Loucy (cell line): ENCODE measurements around the gene FAT1.

ENCODE experiments used
- CTCF ChIP-seq: fragments of 200-600 bp; sonication (generic); conservative IDR thresholded peaks from 2 replicates; pipeline ENCODE4 v1.5.1; 2014; ENCODE audit warnings: mild to moderate bottlenecking, antibody characterized with exemption, low read length
- EZH2phosphoT487 ChIP-seq: fragments of 200-600 bp; IDR thresholded peaks from 2 replicates; pipeline ENCODE4 v1.6.1; 2018; ENCODE audit warnings: antibody characterized with exemption, mild to moderate bottlenecking, moderate library complexity, borderline replicate concordance

GRCh38 chr4:186770481-186771175 is 47.0 kb upstream of the FAT1 start:
- TF ChIP-seq CTCF: no peak
- no peak for TF ChIP-seq EZH2phosphoT487
